MM.1S (cell line): Measurements from ENCODE around the gene LAMA3.

Experiments used
- CTCF ChIP-seq: fragments of 300-600 bp; sonication (generic); IDR thresholded peaks from 2 replicates; pipeline ENCODE4 v1.5.1; 2016; ENCODE audit warnings: antibody characterized with exemption, low read length, mixed read lengths
- EZH2 ChIP-seq: fragments of 300-600 bp; sonication (generic); optimal IDR thresholded peaks from 2 replicates; pipeline ENCODE3; 2017; ENCODE audit warnings: low read depth, mild to moderate bottlenecking, antibody characterized with exemption, low read length, mixed read lengths

GRCh38 chr18:24000613-24001490 lies 311.6 kb downstream of the LAMA3 start:
- TF ChIP-seq CTCF: no peak
- TF ChIP-seq EZH2: no peak
